PFSK-1 (cell line): ENCODE results near the gene GREM2.

Experiments used
- FOXP2 ChIP-seq: optimal IDR thresholded peaks from 2 replicates; pipeline ENCODE3; 2011; ENCODE audit warnings: borderline replicate concordance, control low read depth, inconsistent platforms; ENCODE audit not compliant: insufficient read depth; ENCODE audit errors: extremely low read length, extremely low read depth
- POLR2AphosphoS5 ChIP-seq: IDR thresholded peaks from 2 replicates; pipeline ENCODE4 v1.6.1; 2012; ENCODE audit warnings: low read depth, mild to moderate bottlenecking, control low read depth, low read length, moderate library complexity
- SIN3A ChIP-seq: IDR thresholded peaks from 2 replicates; pipeline ENCODE4 v1.6.1; 2012; ENCODE audit warnings: mild to moderate bottlenecking, low read length, moderate library complexity, borderline replicate concordance; ENCODE audit not compliant: insufficient read depth
- TAF1 ChIP-seq: IDR thresholded peaks from 2 replicates; pipeline ENCODE4 v1.6.1; 2012; ENCODE audit warnings: low read length, control low read depth, borderline replicate concordance; ENCODE audit not compliant: insufficient read depth
- TF ChIP-seq, protein P1 (sequence below), 2 experiments: IDR thresholded peaks; 2 replicates each; pipeline versions ENCODE4 v1.6.1 to v1.8.0; 2011 to 2012; ENCODE audit warnings: low read depth in 2 of 2, low read length in 2 of 2, control low read depth in 1 of 2, inconsistent platforms in 1 of 2, mild to moderate bottlenecking in 1 of 2, moderate library complexity in 1 of 2; ENCODE audit not compliant: insufficient read depth in 1 of 2

The GREM2 gene

DNA sequence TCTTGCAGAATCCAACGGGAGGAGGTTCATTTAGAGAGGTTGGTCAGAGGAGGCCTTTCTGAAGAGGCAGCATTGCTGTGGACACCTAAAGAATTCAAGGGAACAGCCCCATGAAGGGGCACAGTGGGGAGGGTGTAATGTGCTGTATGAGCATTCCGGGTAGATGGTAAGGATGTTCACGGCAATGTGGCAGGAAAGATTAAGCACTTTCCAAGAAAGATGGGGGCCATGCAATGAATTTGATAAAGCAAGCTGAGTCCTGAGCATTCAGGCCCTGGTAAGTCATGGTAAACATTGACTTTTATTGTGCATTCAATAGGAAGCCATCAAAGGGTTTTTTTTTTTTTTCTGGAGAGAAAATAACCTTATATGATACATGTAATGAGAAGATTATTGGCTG lies 166.6 kb downstream of the GREM2 start:
- TF ChIP-seq FOXP2 = no peak
- no peak for TF ChIP-seq TAF1
- no peak for TF ChIP-seq SIN3A
- TF ChIP-seq POLR2AphosphoS5 = no peak
- TF ChIP-seq, protein P1, sequence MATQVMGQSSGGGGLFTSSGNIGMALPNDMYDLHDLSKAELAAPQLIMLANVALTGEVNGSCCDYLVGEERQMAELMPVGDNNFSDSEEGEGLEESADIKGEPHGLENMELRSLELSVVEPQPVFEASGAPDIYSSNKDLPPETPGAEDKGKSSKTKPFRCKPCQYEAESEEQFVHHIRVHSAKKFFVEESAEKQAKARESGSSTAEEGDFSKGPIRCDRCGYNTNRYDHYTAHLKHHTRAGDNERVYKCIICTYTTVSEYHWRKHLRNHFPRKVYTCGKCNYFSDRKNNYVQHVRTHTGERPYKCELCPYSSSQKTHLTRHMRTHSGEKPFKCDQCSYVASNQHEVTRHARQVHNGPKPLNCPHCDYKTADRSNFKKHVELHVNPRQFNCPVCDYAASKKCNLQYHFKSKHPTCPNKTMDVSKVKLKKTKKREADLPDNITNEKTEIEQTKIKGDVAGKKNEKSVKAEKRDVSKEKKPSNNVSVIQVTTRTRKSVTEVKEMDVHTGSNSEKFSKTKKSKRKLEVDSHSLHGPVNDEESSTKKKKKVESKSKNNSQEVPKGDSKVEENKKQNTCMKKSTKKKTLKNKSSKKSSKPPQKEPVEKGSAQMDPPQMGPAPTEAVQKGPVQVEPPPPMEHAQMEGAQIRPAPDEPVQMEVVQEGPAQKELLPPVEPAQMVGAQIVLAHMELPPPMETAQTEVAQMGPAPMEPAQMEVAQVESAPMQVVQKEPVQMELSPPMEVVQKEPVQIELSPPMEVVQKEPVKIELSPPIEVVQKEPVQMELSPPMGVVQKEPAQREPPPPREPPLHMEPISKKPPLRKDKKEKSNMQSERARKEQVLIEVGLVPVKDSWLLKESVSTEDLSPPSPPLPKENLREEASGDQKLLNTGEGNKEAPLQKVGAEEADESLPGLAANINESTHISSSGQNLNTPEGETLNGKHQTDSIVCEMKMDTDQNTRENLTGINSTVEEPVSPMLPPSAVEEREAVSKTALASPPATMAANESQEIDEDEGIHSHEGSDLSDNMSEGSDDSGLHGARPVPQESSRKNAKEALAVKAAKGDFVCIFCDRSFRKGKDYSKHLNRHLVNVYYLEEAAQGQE (IDR thresholded peaks at IDR 0.05; ENCODE audit: insufficient read depth in 1 of 2, low read depth in 2 of 2, low read length in 2 of 2) = no peak

DNA sequence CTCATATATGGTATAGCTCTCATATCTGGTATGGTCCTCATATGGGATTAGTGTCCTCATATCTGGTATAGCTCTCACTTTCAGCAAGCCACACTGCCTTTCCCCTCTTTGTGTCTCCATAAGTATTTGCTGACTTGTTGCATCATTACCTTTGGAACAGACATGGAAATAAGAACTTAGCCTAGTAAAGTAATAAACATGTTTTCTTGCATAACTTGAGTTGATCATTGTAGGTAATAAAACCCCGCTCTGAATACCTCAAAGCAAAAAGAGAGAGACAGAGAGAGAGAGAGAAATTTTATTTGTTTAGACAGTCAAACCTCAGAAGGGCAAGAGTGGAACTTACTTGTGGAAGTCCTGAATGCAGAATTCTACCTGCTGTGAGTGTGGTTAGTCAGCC lies 170.3 kb downstream of the GREM2 start:
- TF ChIP-seq, protein P1 (IDR thresholded peaks at IDR 0.05; ENCODE audit: insufficient read depth in 1 of 2, low read depth in 2 of 2, low read length in 2 of 2) = no peak
- TF ChIP-seq SIN3A (no peak), FOXP2 (no peak), TAF1 (no peak), POLR2AphosphoS5 (no peak)
